Heart right ventricle (tissue), 16 donors: Measurements from ENCODE around the gene ERBB4. TPM values are rescaled to one million over a fixed set of nuclear protein-coding genes. Genes with fewer than 3 reads are reported as not detected.

Experiments used
- ATAC-seq, 8 donors: fragments of 200-7000 bp; cut with Tn5 transposase; one replicate each; pipeline ENCODE4 v1.9.1; 2020; ENCODE audit warnings: mild to moderate bottlenecking in 8 of 8, moderate library complexity in 8 of 8, moderate number of reproducible peaks in 1 of 8
- DNase-seq, 2 donors: peaks; one replicate each; pipeline ENCODE4 v3.0.0-alpha.2; 2020
- H3K27ac ChIP-seq, 10 donors: fragments of 200-600 bp; sonication (generic) in 2 of 10; one replicate each; pipeline versions ENCODE4 v1.5.0 to v1.8.0; 2020 to 2022; ENCODE audit warnings: mild to moderate bottlenecking in 3 of 10
- H3K27me3 ChIP-seq, 7 donors: fragments of 200-600 bp; one replicate each; pipeline ENCODE4 v1.8.0; 2021 to 2022; ENCODE audit warnings: mild to moderate bottlenecking in 2 of 7
- H3K36me3 ChIP-seq, 9 donors: fragments of 200-600 bp; sonication (generic) in 1 of 9; one replicate each; pipeline versions ENCODE4 v1.5.0 to v1.8.0; 2020 to 2022; ENCODE audit warnings: mild to moderate bottlenecking in 2 of 9
- H3K4me1 ChIP-seq, 9 donors: fragments of 200-600 bp; sonication (generic) in 1 of 9; one replicate each; pipeline versions ENCODE4 v1.5.0 to v1.8.0; 2020 to 2022; ENCODE audit warnings: mild to moderate bottlenecking in 4 of 9
- H3K4me3 ChIP-seq, 10 donors: fragments of 200-600 bp; sonication (generic) in 2 of 10; one replicate each; pipeline versions ENCODE4 v1.5.0 to v1.8.0; 2020 to 2022; ENCODE audit warnings: mild to moderate bottlenecking in 7 of 10, moderate library complexity in 2 of 10
- H3K9me3 ChIP-seq, 11 donors: fragments of 200-600 bp in 10 of 11; sonication (generic) in 2 of 11; one replicate each; pipeline versions ENCODE4 v1.5.0 to v1.8.0; 2013 to 2022; ENCODE audit warnings: mild to moderate bottlenecking in 2 of 11, control low read depth in 1 of 11, moderate library complexity in 1 of 11
- WGBS, 2 donors: extraction: QIAGEN DNeasy Blood & Tissue Kit; methylation state at CpG; one replicate each; pipeline ENCODE4 v1.1.7; 2013; ENCODE audit warnings: inconsistent platforms in 1 of 2; 5-methylcytosine and 5-hydroxymethylcytosine counted together
- intact Hi-C, 10 donors: fragments of 100-400 bp; cut with DNase I; formaldehyde crosslinking; loops; one replicate each; pipeline versions ENCODE4 v1.11.1 to v1.14.2; 2022
- polyA plus RNA-seq, 2 donors: library from polyadenylated mRNA; stranded (reverse); fragments of 200-250 nt; gene quantifications; one replicate each; pipeline ENCODE4 v1.2.3, GENCODE V29; 2013
- total RNA-seq, 10 donors: library from RNA; stranded (reverse); fragmentation: NEBNext Ultra II Directional in 3 of 10; extraction: Animal tissue kit (Norgen Biotek cat#: 25700) in 3 of 10; gene quantifications; one replicate each; pipeline versions ENCODE4 v1.2.1 to v1.2.4, GENCODE V29; 2021 to 2023
- TF ChIP-seq, protein P1 (sequence below), 9 donors: fragments of 200-600 bp; sonication (generic) in 2 of 9; IDR thresholded peaks; one replicate each; pipeline versions ENCODE4 v1.5.0 to v1.8.0; 2021 to 2022; ENCODE audit warnings: antibody characterized with exemption in 9 of 9, mild to moderate bottlenecking in 5 of 9, moderate library complexity in 1 of 9
- donor health status: Arrhythmogenic right ventricular cardiomyopathy.
- donor health status: ischemic (EF 13 %, LVEDD 7.1; RV severe dilation, severe dysfunction).
- donor health status: healthy with polysubstance abuse.
- donor health status: DM: no; HTN: yes; CAD: no.
- donor health status: DM: no; HTN: no; CAD: no.
- donor health status: ischemic (EF 25% LVEDD 6.9; RV normal size, moderate dysfunction).
- donor health status: ischemic (EF 25% LVEDD 5.7; RV mildly dilated, moderate dysfunction).
- donor health status: healthy.
- donor health status: DM: yes; HTN: yes; CAD: no.
- donor health status: Ischemic cardiomyopathy.
- donor health status: ischemic (EF 35%, LVEDD 5.7; RV mildly dilated, moderate dysfunction).
- donor health status: nonischemic (EF 11% LVEDD 7.7; RV severe dilation, severe dysfunction).
- donor health status: DM: yes; HTN: yes; CAD: no.
- donor health status: PGD.
- donor health status: ischemic (EF 29% LVEDD 5.4; RV normal size, mild dysfunction).
- donor health status: nonischemic (EF 23%, LVEDD 6.1; RV moderate dilation, normal function).

The ERBB4 gene
- total and polyA plus RNA-seq, 12 donors: 1.2 to 24.6 (median 16.1) TPM

DNA sequence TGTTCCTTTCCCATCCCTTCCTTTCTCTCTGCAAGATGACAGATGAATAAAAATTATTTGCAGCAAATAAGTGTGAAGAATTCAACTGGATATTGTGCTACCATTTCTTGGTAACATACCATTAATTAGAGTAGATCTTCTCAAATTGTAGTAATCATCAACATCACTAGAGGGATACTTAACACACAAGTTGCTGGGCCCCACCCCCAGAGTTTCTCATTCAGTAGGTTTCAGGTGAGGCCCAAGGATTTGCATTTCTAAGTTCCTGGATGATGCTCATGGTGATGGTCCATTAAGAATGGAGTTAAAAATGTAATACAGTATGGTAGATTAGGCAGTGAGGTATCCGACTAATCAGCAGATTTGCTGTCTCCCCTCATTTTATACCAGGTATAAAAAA, 594.0 kb downstream of the ERBB4 start:
- Histone ChIP-seq H3K4me3 (no peak overlapping the region), H3K4me1 (no peaks in the 10 kb centered on the region), H3K27ac (no peak overlapping the region), H3K9me3 (no peaks in the 10 kb centered on the region), H3K27me3 (no peaks in the 10 kb centered on the region), H3K36me3 (no peaks in the 10 kb centered on the region)
- WGBS, 2 donors: 85 to 94% methylated on average over 1 of the region's 1 CpG
- TF ChIP-seq, protein P1, sequence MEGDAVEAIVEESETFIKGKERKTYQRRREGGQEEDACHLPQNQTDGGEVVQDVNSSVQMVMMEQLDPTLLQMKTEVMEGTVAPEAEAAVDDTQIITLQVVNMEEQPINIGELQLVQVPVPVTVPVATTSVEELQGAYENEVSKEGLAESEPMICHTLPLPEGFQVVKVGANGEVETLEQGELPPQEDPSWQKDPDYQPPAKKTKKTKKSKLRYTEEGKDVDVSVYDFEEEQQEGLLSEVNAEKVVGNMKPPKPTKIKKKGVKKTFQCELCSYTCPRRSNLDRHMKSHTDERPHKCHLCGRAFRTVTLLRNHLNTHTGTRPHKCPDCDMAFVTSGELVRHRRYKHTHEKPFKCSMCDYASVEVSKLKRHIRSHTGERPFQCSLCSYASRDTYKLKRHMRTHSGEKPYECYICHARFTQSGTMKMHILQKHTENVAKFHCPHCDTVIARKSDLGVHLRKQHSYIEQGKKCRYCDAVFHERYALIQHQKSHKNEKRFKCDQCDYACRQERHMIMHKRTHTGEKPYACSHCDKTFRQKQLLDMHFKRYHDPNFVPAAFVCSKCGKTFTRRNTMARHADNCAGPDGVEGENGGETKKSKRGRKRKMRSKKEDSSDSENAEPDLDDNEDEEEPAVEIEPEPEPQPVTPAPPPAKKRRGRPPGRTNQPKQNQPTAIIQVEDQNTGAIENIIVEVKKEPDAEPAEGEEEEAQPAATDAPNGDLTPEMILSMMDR (IDR thresholded peaks at IDR 0.05): no peak
- intact Hi-C loops: no loop called here
- ATAC-seq: no peak
- DNase-seq: no peak

DNA sequence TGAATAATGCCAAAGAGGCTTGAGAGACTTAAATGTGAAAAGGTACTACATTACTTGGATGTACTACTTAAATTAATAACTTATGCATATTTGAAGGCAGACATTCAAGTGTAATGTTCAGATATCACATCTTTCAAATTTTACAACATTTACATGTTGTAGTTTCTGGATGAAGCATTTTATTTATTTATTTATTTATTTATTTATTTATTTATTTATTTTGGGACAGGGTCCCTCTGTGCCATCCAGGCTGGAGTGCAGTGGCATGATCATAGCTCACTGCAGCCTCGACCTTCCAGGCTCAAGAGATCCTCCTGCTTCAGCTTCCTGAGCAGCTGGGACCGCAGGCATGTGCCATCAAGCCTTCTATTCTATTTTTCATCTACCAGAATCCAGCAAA, 596.4 kb downstream of the ERBB4 start:
- Histone ChIP-seq H3K36me3 (no peaks in the 10 kb centered on the region), H3K27ac (no peak overlapping the region), H3K4me1 (no peaks in the 10 kb centered on the region), H3K9me3 (no peaks in the 10 kb centered on the region), H3K27me3 (no peaks in the 10 kb centered on the region), H3K4me3 (no peak overlapping the region)
- ATAC-seq (no peak), DNase-seq (no peak)
- WGBS, 2 donors: 76 to 86% methylated on average over 2 of the region's 2 CpGs
- TF ChIP-seq, protein P1 (IDR thresholded peaks at IDR 0.05): no peak
- intact Hi-C loops: no loop called here

DNA sequence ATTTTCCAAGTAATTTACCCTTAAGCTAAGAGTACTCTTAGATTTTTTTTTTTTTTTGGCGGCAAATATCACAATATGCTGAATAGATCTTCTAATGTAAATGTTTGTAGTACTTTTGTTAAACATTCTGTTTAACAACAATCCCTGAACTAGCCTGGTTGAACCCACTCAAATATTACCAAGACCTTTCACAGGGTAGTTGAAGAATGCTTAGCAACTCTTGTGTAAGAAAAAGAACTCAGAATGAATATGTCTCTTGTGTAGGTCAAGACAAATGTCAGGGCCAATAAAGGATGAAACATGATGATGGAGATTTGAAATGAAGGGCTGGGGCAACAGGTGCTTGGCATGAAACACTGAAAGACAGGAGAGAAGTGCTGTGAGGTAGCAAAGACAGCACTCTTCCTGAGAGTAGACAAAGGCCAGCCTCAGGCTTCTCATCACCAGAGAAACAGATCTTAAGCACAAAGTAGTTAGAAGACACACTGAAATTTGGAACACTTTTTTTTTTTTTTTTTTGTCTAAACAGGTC, 597.3 kb downstream of the ERBB4 start:
- H3K27me3 ChIP-seq: no peaks in the 10 kb centered on the region
- no peak overlapping the region for H3K4me3 ChIP-seq
- H3K9me3 ChIP-seq: no peaks in the 10 kb centered on the region
- ATAC-seq (no peak), DNase-seq (no peak)
- intact Hi-C loops: no loop called here
- no peaks in the 10 kb centered on the region for H3K36me3 ChIP-seq
- H3K4me1 ChIP-seq: no peaks in the 10 kb centered on the region
- TF ChIP-seq, protein P1 (IDR thresholded peaks at IDR 0.05): no peak
- H3K27ac ChIP-seq: no peak overlapping the region
- 84 to 86% methylated on average over 1 of the region's 1 CpG for WGBS, 2 donors

DNA sequence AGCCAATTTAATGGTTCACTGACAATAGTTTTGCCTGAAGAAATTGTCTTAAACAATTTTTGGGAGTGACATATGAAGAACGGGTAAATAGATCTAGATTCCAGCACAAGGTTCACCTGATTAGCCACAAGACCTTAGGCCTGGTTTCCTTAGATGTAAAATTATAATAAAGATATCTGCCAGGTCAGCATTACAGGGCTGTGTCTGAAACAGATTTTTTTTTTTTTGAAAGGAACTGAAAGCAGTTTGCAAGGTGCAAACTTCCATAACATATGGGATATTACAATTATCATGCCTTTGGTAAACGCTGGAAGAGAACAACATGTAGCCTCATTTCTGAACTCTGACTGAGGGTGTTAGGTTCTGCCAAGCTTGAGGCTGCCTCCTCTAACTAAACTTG, 599.4 kb downstream of the ERBB4 start:
- DNase-seq: no peak
- intact Hi-C loops: no loop called here
- 88% methylated on average over 2 of the region's 2 CpGs for WGBS, 2 donors

More for the DNA sequence above, 599.4 kb downstream of the ERBB4 start:
- no peaks in the 10 kb centered on the region for H3K36me3 ChIP-seq
- H3K4me3 ChIP-seq: no peak overlapping the region
- H3K27ac ChIP-seq: no peak overlapping the region
- no peaks in the 10 kb centered on the region for H3K4me1 ChIP-seq
- TF ChIP-seq, protein P1 (IDR thresholded peaks at IDR 0.05): no peak
- no peak for ATAC-seq
- no peaks in the 10 kb centered on the region for H3K9me3 ChIP-seq
- no peaks in the 10 kb centered on the region for H3K27me3 ChIP-seq
